Natural killer cell (primary cell): ENCODE measurements around the gene EPPIN. TPM values are rescaled to one million over a fixed set of nuclear protein-coding genes. Genes with fewer than 3 reads are reported as not detected.
"Not testable (repeated sequence)": the region's sequence is repeated elsewhere in the genome, so short reads cannot be mapped to it uniquely, and the experiment has no call there.

ENCODE experiments used
- ATAC-seq, 3 donors: fragments of 150-1000 bp in 2 of 3; fragments of 200-7000 bp in 1 of 3; cut with Tn5 transposase; 1 replicate in 1 of 3; 2 replicates in 2 of 3; pipeline ENCODE4 v1.10.0; 2021; ENCODE audit warnings: mild to moderate bottlenecking in 2 of 3, moderate library complexity in 2 of 3
- DNase-seq, 2 donors: peaks; one replicate each; pipeline versions ENCODE4 v3.0.0 to v3.0.0-alpha.2; 2013 to 2021; ENCODE audit warnings: mixed read lengths in 1 of 2
- H3K27ac ChIP-seq: one replicate; pipeline ENCODE4 v1.5.1; 2013; ENCODE audit warnings: mild to moderate bottlenecking, low read length
- H3K27me3 ChIP-seq: one replicate; pipeline ENCODE4 v1.6.1; 2013; ENCODE audit warnings: low read length; ENCODE audit not compliant: control insufficient read depth, insufficient read depth
- H3K36me3 ChIP-seq: one replicate; pipeline ENCODE4 v1.6.1; 2013; ENCODE audit warnings: low read length; ENCODE audit not compliant: control insufficient read depth, insufficient read depth
- H3K4me1 ChIP-seq: one replicate; pipeline ENCODE4 v1.6.1; 2013; ENCODE audit warnings: low read length; ENCODE audit not compliant: control insufficient read depth, insufficient read depth
- H3K4me3 ChIP-seq: one replicate; pipeline ENCODE4 v1.5.1; 2013; ENCODE audit warnings: low read length
- H3K9me3 ChIP-seq: one replicate; pipeline ENCODE4 v1.6.1; 2013; ENCODE audit warnings: low read length; ENCODE audit not compliant: control insufficient read depth, insufficient read depth
- H3K27ac Mint-ChIP-seq, 2 donors: one replicate each; pipeline ENCODE4 v1.8.0; 2022; ENCODE audit warnings: mild to moderate bottlenecking in 2 of 2, mixed read lengths in 2 of 2, moderate library complexity in 1 of 2
- H3K27me3 Mint-ChIP-seq, 2 donors: one replicate each; pipeline ENCODE4 v1.8.0; 2022; ENCODE audit warnings: low read depth in 2 of 2, mixed read lengths in 2 of 2
- H3K36me3 Mint-ChIP-seq: one replicate; pipeline ENCODE4 v1.8.0; 2022; ENCODE audit warnings: mixed read lengths
- H3K4me1 Mint-ChIP-seq, 2 donors: one replicate each; pipeline ENCODE4 v1.8.0; 2022; ENCODE audit warnings: mixed read lengths in 2 of 2
- H3K4me3 Mint-ChIP-seq: one replicate; pipeline ENCODE4 v1.8.0; 2022; ENCODE audit warnings: mild to moderate bottlenecking, moderate library complexity, mixed read lengths
- H3K9me3 Mint-ChIP-seq, 2 donors: one replicate each; pipeline ENCODE4 v1.8.0; 2022; ENCODE audit warnings: mixed read lengths in 2 of 2
- CTCF ChIP-seq: fragments of 200-600 bp; IDR thresholded peaks from one replicate; pipeline ENCODE4 v1.8.0; 2022; ENCODE audit warnings: antibody characterized with exemption
- WGBS: methylation state at CpG from one replicate; pipeline ENCODE4 v1.1.7; 2013; ENCODE audit warnings: missing lambda C conversion rate; ENCODE audit not compliant: insufficient coverage; 5-methylcytosine and 5-hydroxymethylcytosine counted together
- intact Hi-C: fragments of 100-400 bp; cut with micrococcal nuclease; formaldehyde crosslinking; loops from one replicate; pipeline ENCODE4 v1.14.2; 2022
- total RNA-seq, 4 donors: library from RNA; stranded (reverse); fragments of 120-200 nt in 1 of 4; gene quantifications; one replicate each; pipeline versions ENCODE4 v1.2.3 to v1.2.4, GENCODE V29; 2013 to 2022

The EPPIN gene
- total RNA-seq, 3 donors from 2014 or later (not counting 1 experiment from before 2014, with no cell fraction given), result not detected

GRCh38 chr20:45592574-45593189, 45.5 kb upstream of the EPPIN start:
- H3K4me3 Mint-ChIP-seq, result no peak overlapping the region
- Histone ChIP-seq H3K27me3 (no peaks in the 10 kb centered on the region), H3K27ac (no peak overlapping the region), H3K4me3 (no peak overlapping the region), H3K4me1 (no peaks in the 10 kb centered on the region), H3K36me3 (no peaks in the 10 kb centered on the region), H3K9me3 (no peaks in the 10 kb centered on the region)
- TF ChIP-seq CTCF, result peak; percentile 23
- intact Hi-C loops, result no loop called here
- H3K36me3 Mint-ChIP-seq, result no peaks in the 10 kb centered on the region
- no peak overlapping the region for H3K27ac Mint-ChIP-seq
- ATAC-seq (peak in 2 of 3 donors; percentile 55 to 62), DNase-seq (peak in 1 of 2 donors; percentile 51)
- H3K4me1 Mint-ChIP-seq, result no peaks in the 10 kb centered on the region
- H3K27me3 Mint-ChIP-seq, result peaks cover 22 to 54% of the 10 kb centered on the region in 2 donors
- no peaks in the 10 kb centered on the region for H3K9me3 Mint-ChIP-seq
- 64% methylated on average over 4 of the region's 5 CpGs for WGBS

GRCh38 chr20:45589725-45590124, 42.5 kb upstream of the EPPIN start:
- Histone ChIP-seq H3K4me1 (no peaks in the 10 kb centered on the region), H3K36me3 (no peaks in the 10 kb centered on the region), H3K27me3 (no peaks in the 10 kb centered on the region), H3K9me3 (no peaks in the 10 kb centered on the region), H3K27ac (no peak overlapping the region), H3K4me3 (no peak overlapping the region)
- WGBS, result 0% methylated on average over 1 of the region's 1 CpG
- no peaks in the 10 kb centered on the region for H3K9me3 Mint-ChIP-seq
- no peaks in the 10 kb centered on the region for H3K36me3 Mint-ChIP-seq
- ATAC-seq, result no peak
- H3K4me1 Mint-ChIP-seq, result no peaks in the 10 kb centered on the region
- no peak for DNase-seq
- TF ChIP-seq CTCF, result no peak
- no peak overlapping the region for H3K27ac Mint-ChIP-seq
- peaks cover 16 to 48% of the 10 kb centered on the region in 2 donors for H3K27me3 Mint-ChIP-seq
- intact Hi-C loops, result no loop called here
- H3K4me3 Mint-ChIP-seq, result no peak overlapping the region

- Mint-ChIP-seq H3K4me3 (no peak overlapping the region), H3K27me3 (peaks cover 11 to 40% of the 10 kb centered on the region in 2 donors), H3K27ac (no peak overlapping the region), H3K9me3 (no peaks in the 10 kb centered on the region), H3K4me1 (no peaks in the 10 kb centered on the region), H3K36me3 (no peaks in the 10 kb centered on the region)
- Histone ChIP-seq H3K4me1 (no peaks in the 10 kb centered on the region), H3K36me3 (no peaks in the 10 kb centered on the region), H3K27ac (no peak overlapping the region), H3K27me3 (no peaks in the 10 kb centered on the region), H3K9me3 (no peaks in the 10 kb centered on the region), H3K4me3 (no peak overlapping the region)
- ATAC-seq, result no peak
- 60% methylated on average over 1 of the region's 2 CpGs for WGBS
- intact Hi-C loops, result no loop called here
- no peak for TF ChIP-seq CTCF
- DNase-seq, result no peak
Measured at GRCh38 chr20:45588800-45589199, 41.6 kb upstream of the EPPIN start.

- ATAC-seq, result not testable (repeated sequence)
Measured at GRCh38 chr20:45585986-45586385, 38.8 kb upstream of the EPPIN start.

GRCh38 chr20:45584294-45584693, 37.1 kb upstream of the EPPIN start:
- H3K4me1 ChIP-seq, intact Hi-C loops, H3K36me3 ChIP-seq, H3K4me1 Mint-ChIP-seq, H3K27me3 ChIP-seq, H3K4me3 Mint-ChIP-seq, H3K4me3 ChIP-seq, H3K27ac Mint-ChIP-seq, H3K36me3 Mint-ChIP-seq, ATAC-seq, DNase-seq, H3K9me3 Mint-ChIP-seq, H3K27ac ChIP-seq, H3K9me3 ChIP-seq: not testable (repeated sequence)
- peaks cover 17 to 45% of the 10 kb centered on the region in 2 donors for H3K27me3 Mint-ChIP-seq
- WGBS, result 88% methylated on average over 5 of the region's 5 CpGs

More at GRCh38 chr20:45585986-45586385, 38.8 kb upstream of the EPPIN start:
- H3K27ac Mint-ChIP-seq, H3K4me1 ChIP-seq, H3K4me1 Mint-ChIP-seq, H3K4me3 Mint-ChIP-seq, H3K9me3 ChIP-seq, H3K9me3 Mint-ChIP-seq, H3K27ac ChIP-seq, H3K36me3 Mint-ChIP-seq, intact Hi-C loops, H3K27me3 ChIP-seq, H3K36me3 ChIP-seq, DNase-seq, H3K4me3 ChIP-seq: not testable (repeated sequence)
- peaks cover 8 to 33% of the 10 kb centered on the region in 2 donors for H3K27me3 Mint-ChIP-seq
- 82% methylated on average over 5 of the region's 5 CpGs for WGBS
